Measurements from ENCODE around the gene KIF4B. TPM values are rescaled to one million over a fixed set of nuclear protein-coding genes. Genes with fewer than 3 reads are reported as not detected.

Gene KIF4B
- total RNA-seq, 1 donor from 2014 or later: 0.26 TPM

DNA sequence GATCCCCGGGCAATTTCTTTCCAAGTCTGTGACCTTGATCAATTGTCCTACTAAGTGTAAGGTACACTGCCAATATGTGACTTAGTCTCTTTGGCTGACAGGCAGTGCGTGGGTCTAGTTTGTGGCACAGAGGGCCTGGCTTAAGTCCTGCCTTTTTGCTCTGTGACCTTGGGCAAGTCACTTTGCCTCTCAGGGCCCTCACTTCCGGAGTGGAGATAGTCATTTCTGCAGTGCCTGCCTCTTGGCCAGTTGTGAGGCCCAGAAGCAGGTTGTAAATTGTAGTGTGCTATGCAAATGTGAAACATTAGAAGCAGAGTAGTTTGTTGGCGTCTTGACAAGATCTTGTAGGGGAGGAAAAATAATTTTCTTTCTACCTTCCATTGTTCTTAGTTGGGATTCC is 39.0 kb downstream of the KIF4B start:
- DNase-seq (ENCODE audit: low read depth in 2 of 2): no peak

DNA sequence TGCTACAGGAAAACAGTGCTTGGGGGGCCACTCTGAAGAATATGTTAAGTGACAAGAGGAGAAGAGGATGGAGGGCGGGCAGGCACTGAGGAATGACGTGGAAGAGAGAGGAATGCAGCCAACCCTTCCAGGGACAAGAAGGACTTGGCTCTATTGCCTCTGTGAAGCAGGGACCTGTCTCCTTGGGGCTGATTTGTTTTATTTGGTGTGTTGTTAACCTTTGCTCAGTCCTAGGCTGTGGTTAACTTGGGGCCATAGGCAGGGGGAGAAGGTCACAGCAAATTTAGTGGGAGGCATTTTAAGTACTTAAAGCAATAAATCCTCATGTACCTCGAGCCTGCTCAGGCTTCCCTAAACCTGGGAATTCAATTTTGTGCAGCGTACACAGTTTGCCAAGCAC is 39.9 kb downstream of the KIF4B start:
- DNase-seq (ENCODE audit: low read depth in 2 of 2): no peak

DNA sequence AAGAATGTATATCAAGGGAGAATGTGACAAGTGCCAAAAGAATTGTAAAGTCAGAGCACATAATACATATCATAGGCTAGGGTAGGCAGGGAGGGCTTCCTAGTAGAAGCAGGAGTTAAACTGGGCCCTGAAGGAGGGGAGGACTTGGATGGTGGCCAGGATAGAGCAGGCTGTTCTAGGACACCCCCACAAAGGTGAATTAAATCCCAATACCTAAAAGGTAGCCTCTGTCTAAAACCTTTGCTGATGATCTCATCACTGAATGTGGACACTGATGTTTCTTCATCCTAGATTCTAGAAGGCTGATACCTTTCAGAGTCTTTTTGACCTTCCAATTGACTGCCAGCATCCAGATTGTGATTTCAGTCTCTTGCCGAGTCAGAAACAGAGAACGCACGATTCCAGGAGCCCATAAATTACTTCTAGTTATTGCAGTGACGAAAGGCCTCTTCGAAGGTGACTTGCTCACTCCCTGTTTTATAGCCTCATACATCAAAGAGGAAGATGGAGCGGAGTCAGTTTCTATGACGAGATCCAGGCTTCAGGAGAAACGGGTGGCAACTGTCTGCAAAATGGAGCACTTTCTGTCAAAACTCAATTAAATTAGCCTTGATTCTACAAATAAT is 43.2 kb downstream of the KIF4B start:
- DNase-seq (ENCODE audit: low read depth in 2 of 2): no peak

DNA sequence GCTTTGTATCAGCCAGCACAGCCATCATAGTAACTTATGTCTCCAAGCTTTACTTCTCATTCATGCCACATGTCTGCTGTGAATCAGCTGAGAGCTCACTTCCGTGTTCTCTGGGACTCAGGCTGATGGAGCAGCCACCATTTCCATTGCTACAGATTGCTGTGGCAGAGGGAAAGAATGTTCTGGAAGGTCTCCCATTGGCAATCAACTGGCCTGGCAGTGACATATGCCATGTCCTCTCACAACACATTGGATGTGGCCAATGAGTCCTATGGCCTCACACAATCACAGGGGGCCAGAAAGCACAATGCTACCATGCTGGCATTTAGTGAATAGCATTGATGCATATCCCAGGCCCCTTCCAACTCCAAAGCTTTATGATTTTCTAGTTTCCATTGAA is 44.1 kb downstream of the KIF4B start:
- no peak for DNase-seq (ENCODE audit: low read depth in 2 of 2)

DNA sequence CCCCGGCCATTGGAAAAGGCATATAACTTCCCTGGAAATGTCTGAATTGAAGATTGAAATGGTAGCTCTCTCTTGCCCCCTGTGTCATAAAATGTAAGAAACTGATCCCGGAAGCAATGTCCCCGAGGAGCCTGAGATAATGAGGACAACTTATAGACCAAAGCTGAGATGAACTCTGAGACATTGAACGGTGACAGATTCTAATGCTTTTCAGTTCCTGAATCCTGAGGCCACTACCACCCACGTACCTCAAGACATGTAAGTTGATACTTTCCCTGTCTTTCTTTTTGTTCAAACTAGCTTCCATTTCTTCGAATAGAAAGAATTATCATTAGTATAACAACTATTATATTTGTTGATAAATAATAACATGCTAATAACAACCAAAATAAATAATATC is 51.0 kb downstream of the KIF4B start:
- DNase-seq (ENCODE audit: low read depth in 2 of 2): no peak

DNA sequence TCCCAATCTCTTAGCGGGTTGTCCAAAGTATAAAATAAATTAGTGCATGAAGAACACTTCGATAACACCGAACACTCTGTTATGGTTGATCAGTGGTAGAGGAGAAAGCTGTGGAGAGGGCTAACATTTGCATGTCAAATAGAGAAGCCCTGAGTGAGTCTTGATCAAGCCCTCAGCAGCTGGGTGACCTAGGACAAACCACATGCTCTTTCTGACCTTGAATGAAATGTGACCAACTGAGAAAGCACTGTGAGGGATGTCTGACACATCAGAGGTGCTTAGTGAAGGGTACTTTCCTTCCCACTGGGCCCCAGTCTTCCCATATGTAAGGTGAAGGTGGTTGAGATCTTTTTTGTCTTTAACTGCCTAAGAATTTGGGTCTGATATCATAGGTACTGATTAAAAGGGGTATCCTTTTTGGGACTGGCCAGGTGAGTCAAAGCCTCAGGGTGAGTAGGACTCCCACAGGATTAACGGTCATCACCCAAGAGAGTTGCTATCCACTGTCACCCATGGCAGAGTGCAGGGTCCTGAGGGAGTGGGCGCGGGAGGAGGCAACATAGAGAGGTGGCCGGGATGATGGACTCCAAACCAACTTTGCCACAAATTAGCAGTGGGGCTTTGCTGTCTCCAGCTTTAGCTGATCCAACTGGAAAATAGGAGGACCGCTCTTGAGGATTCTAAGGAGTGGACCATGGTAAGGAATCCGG is 53.5 kb downstream of the KIF4B start:
- no peak for DNase-seq (ENCODE audit: low read depth in 2 of 2)

Other genes with a start within 250 kb of the KIF4B start
- gene FAXDC2, start 163.2 kb upstream of the KIF4B start, total RNA-seq: 5.0 and 14.4 TPM in 2 replicates
- gene CNOT8, start 155.1 kb upstream of the KIF4B start, total RNA-seq: 79.1 and 86.7 TPM in 2 replicates
- 12.2 and 15.6 TPM in 2 replicates for gene GEMIN5, start 75.5 kb upstream of the KIF4B start, total RNA-seq
- 18.2 and 23.7 TPM in 2 replicates for gene MRPL22, start 72.7 kb upstream of the KIF4B start, total RNA-seq

Data from dermis microvascular lymphatic vessel endothelial cell (primary cell).